Measurements from ENCODE around the gene RYR3.
A peak's percentile ranks its signal among the peaks of the same experiment; 100 is the strongest.

RYR3 gene

DNA sequence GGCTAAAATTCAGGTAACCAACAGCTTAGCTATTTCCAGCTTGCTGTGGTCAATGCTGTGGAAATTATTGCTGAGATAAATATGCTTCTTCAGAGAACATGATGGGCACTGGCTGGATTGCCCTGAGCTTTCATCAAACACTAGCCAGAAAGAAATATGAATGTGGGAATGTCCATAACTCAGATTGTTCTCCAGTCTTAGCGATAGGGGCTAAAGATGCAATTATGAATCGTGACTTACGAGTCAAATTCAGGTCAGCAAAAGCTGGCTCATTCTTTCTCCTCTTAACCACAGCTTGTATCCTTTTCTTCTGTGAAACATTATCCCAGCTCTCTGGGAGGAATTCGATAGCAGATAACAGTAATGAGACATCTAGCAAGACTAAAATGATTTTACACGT, 307.6 kb downstream of the RYR3 start:
- Histone ChIP-seq H3K36me3 (ENCODE audit: control insufficient read depth in 4 of 4, insufficient read depth in 4 of 4, low read length in 3 of 4) (no peaks in the 10 kb centered on the region), H3K27me3 (replicated peaks in 2 of 5; ENCODE audit: control insufficient read depth in 4 of 5, insufficient read depth in 5 of 5, low read length in 4 of 5) (peaks cover 0 to 9% (median 0%) of the 10 kb centered on the region in 5 experiments), H3K4me1 (ENCODE audit: control extremely low read depth in 1 of 4, control insufficient read depth in 4 of 4, insufficient read depth in 4 of 4, low read length in 3 of 4) (peaks cover 0 to 5% (median 0%) of the 10 kb centered on the region in 4 experiments), H3K27ac (ENCODE audit: insufficient read depth in 1 of 2, low read depth in 1 of 2, low read length in 2 of 2, poor library complexity in 1 of 2, severe bottlenecking in 2 of 2) (no peak overlapping the region), H3K4me3 (ENCODE audit: control insufficient read depth in 1 of 7, extremely low read depth in 1 of 7, insufficient read depth in 4 of 7, low read depth in 2 of 7, low read length in 6 of 7) (no peak overlapping the region), H3K9me3 (ENCODE audit: control extremely low read depth in 1 of 5, control insufficient read depth in 4 of 5, insufficient read depth in 2 of 5, low read depth in 1 of 5, low read length in 4 of 5) (no peaks in the 10 kb centered on the region)
- POLR2A ChIA-PET: no interaction called here
- DNase-seq: no peak
- CTCF ChIA-PET: interaction anchor here (1.0 kb wide), 1 partner anchor 45 kb away, joined by 3 read pairs; no protein-coding TSS in a partner anchor
- WGBS (ENCODE audit: insufficient coverage): 100% methylated on average over 5 of the region's 5 CpGs

DNA sequence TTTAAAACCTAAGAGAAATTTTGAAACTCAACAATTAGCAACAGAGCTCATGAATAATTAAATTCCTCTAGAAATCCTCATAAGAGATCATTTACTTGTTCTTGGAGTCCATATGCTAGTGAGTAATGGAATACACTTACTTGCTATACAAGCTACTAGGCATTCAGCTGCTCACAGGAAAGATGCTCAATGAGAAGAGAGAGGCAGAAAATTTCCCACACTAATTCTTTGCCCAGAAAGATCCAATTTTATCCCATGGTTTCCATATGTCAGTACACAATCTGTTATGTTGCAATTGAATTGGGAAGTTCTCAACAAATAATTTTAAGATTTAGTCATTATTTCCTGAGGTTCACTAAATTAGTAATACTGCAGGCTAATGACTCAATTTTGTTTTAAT, 310.4 kb downstream of the RYR3 start:
- H3K36me3 ChIP-seq (ENCODE audit: control insufficient read depth in 4 of 4, insufficient read depth in 4 of 4, low read length in 3 of 4): no peaks in the 10 kb centered on the region
- ChIA-PET POLR2A (interaction anchor here (0.6 kb wide), 1 partner anchor 701 kb away, joined by 5 read pairs; no protein-coding TSS in a partner anchor), CTCF (no interaction called here)
- H3K4me1 ChIP-seq (ENCODE audit: control extremely low read depth in 1 of 4, control insufficient read depth in 4 of 4, insufficient read depth in 4 of 4, low read length in 3 of 4): peaks cover 0 to 5% (median 0%) of the 10 kb centered on the region in 4 experiments
- H3K27ac ChIP-seq (ENCODE audit: insufficient read depth in 1 of 2, low read depth in 1 of 2, low read length in 2 of 2, poor library complexity in 1 of 2, severe bottlenecking in 2 of 2): no peak overlapping the region
- peaks cover 0 to 12% (median 0%) of the 10 kb centered on the region in 5 experiments for H3K27me3 ChIP-seq (replicated peaks in 2 of 5; ENCODE audit: control insufficient read depth in 4 of 5, insufficient read depth in 5 of 5, low read length in 4 of 5)
- no peak for DNase-seq
- no peak overlapping the region for H3K4me3 ChIP-seq (ENCODE audit: control insufficient read depth in 1 of 7, extremely low read depth in 1 of 7, insufficient read depth in 4 of 7, low read depth in 2 of 7, low read length in 6 of 7)
- no peaks in the 10 kb centered on the region for H3K9me3 ChIP-seq (ENCODE audit: control extremely low read depth in 1 of 5, control insufficient read depth in 4 of 5, insufficient read depth in 2 of 5, low read depth in 1 of 5, low read length in 4 of 5)

DNA sequence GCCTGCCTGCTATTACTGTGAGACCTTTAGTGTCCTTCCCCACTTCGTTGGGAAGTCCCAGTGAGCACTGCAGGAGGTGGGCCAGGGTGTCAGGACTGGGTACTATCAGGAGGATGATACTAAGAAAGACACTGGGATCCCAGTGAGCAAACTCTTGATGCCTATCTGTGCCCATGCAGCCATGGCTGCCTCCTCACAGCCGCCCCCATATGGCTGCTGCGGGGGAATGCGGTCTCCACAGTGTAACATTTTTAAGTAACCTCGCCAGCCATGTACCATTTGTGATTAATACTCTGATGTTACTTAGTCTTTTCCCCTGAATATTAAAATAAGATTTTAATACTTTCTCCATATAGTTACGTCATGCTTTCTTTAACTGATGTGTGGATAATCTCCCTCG, 312.2 kb downstream of the RYR3 start:
- H3K36me3 ChIP-seq (ENCODE audit: control insufficient read depth in 4 of 4, insufficient read depth in 4 of 4, low read length in 3 of 4): no peaks in the 10 kb centered on the region

DNA sequence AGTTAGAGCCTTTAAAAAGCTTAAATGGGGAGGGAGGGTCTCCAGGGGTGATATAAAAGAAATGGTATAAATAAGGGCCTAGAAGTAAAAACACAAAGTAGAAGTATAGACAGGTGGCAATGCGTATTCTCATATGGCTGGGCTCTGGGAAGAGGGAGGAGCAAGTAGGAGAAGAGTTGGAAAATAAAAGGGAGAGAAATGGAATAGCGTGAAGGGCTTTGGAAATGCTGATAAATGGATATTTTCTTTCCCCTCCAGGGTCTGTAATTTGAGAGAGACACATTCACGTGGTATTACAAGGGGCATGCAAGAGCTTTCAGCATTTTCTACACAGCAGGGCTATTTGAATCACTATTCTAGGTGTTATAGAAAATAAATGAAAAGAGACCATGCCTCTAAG, 313.7 kb downstream of the RYR3 start:
- H3K27ac ChIP-seq (ENCODE audit: insufficient read depth in 1 of 2, low read depth in 1 of 2, low read length in 2 of 2, poor library complexity in 1 of 2, severe bottlenecking in 2 of 2): no peak overlapping the region
- ChIA-PET POLR2A (no interaction called here), CTCF (interaction anchor here (0.9 kb wide), 1 partner anchor 56 kb away, joined by 3 read pairs; no protein-coding TSS in a partner anchor)

More for the DNA sequence above, 312.2 kb downstream of the RYR3 start:
- peaks cover 0 to 1% (median under 1%) of the 10 kb centered on the region in 4 experiments for H3K4me1 ChIP-seq (ENCODE audit: control extremely low read depth in 1 of 4, control insufficient read depth in 4 of 4, insufficient read depth in 4 of 4, low read length in 3 of 4)
- H3K4me3 ChIP-seq (ENCODE audit: control insufficient read depth in 1 of 7, extremely low read depth in 1 of 7, insufficient read depth in 4 of 7, low read depth in 2 of 7, low read length in 6 of 7): no peak overlapping the region
- ChIA-PET POLR2A (no interaction called here), CTCF (no interaction called here)
- H3K27me3 ChIP-seq (replicated peaks in 2 of 5; ENCODE audit: control insufficient read depth in 4 of 5, insufficient read depth in 5 of 5, low read length in 4 of 5): peaks cover 0 to 7% (median 0%) of the 10 kb centered on the region in 5 experiments
- no peak overlapping the region for H3K27ac ChIP-seq (ENCODE audit: insufficient read depth in 1 of 2, low read depth in 1 of 2, low read length in 2 of 2, poor library complexity in 1 of 2, severe bottlenecking in 2 of 2)
- 83% methylated on average over 2 of the region's 7 CpGs for WGBS (ENCODE audit: insufficient coverage)
- DNase-seq: no peak
- H3K9me3 ChIP-seq (ENCODE audit: control extremely low read depth in 1 of 5, control insufficient read depth in 4 of 5, insufficient read depth in 2 of 5, low read depth in 1 of 5, low read length in 4 of 5): no peaks in the 10 kb centered on the region

DNA sequence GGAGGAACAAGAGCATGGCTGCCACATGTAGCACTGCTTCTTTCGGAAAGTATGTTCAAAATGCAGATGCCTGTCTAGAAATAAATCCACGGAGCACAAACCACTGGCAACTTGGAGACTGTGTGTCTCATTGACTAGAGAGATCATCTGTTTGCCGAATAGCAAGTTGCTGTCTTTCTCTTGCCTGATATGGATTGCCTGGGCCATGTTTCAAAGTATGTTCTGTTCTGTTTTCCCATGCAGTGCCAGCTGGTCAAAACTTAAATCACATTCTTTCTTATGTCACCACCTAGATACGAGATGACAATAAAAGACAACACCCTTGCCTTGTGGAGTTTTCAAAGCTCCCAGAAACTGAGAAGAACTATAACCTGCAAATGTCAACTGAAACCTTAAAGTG, 318.9 kb downstream of the RYR3 start:
- 96% methylated on average over 3 of the region's 4 CpGs for WGBS (ENCODE audit: insufficient coverage)
- ChIA-PET CTCF (interaction anchor here (3.2 kb wide), 1 partner anchor 11 kb away, joined by 7 read pairs; no protein-coding TSS in a partner anchor), POLR2A (interaction anchor here (0.7 kb wide), 1 partner anchor 319 kb away, joined by 4 read pairs; the partner anchor contains the start of gene RYR3)
- DNase-seq: no peak
- Histone ChIP-seq H3K27ac (ENCODE audit: insufficient read depth in 1 of 2, low read depth in 1 of 2, low read length in 2 of 2, poor library complexity in 1 of 2, severe bottlenecking in 2 of 2) (no peak overlapping the region), H3K27me3 (replicated peaks in 2 of 5; ENCODE audit: control insufficient read depth in 4 of 5, insufficient read depth in 5 of 5, low read length in 4 of 5) (no peaks in the 10 kb centered on the region), H3K9me3 (ENCODE audit: control extremely low read depth in 1 of 5, control insufficient read depth in 4 of 5, insufficient read depth in 2 of 5, low read depth in 1 of 5, low read length in 4 of 5) (no peaks in the 10 kb centered on the region), H3K36me3 (ENCODE audit: control insufficient read depth in 4 of 4, insufficient read depth in 4 of 4, low read length in 3 of 4) (no peaks in the 10 kb centered on the region), H3K4me1 (ENCODE audit: control extremely low read depth in 1 of 4, control insufficient read depth in 4 of 4, insufficient read depth in 4 of 4, low read length in 3 of 4) (peaks cover 0 to 9% (median 3%) of the 10 kb centered on the region in 4 experiments), H3K4me3 (ENCODE audit: control insufficient read depth in 1 of 7, extremely low read depth in 1 of 7, insufficient read depth in 4 of 7, low read depth in 2 of 7, low read length in 6 of 7) (no peak overlapping the region)

More for the DNA sequence above, 313.7 kb downstream of the RYR3 start:
- H3K4me3 ChIP-seq (ENCODE audit: control insufficient read depth in 1 of 7, extremely low read depth in 1 of 7, insufficient read depth in 4 of 7, low read depth in 2 of 7, low read length in 6 of 7): no peak overlapping the region
- no peak for DNase-seq
- H3K27me3 ChIP-seq (replicated peaks in 2 of 5; ENCODE audit: control insufficient read depth in 4 of 5, insufficient read depth in 5 of 5, low read length in 4 of 5): peaks cover 0 to 7% (median 0%) of the 10 kb centered on the region in 5 experiments
- H3K4me1 ChIP-seq (ENCODE audit: control extremely low read depth in 1 of 4, control insufficient read depth in 4 of 4, insufficient read depth in 4 of 4, low read length in 3 of 4): peaks cover 0 to 9% (median 3%) of the 10 kb centered on the region in 4 experiments
- no peaks in the 10 kb centered on the region for H3K9me3 ChIP-seq (ENCODE audit: control extremely low read depth in 1 of 5, control insufficient read depth in 4 of 5, insufficient read depth in 2 of 5, low read depth in 1 of 5, low read length in 4 of 5)
- 94% methylated on average over 2 of the region's 3 CpGs for WGBS (ENCODE audit: insufficient coverage)
- H3K36me3 ChIP-seq (ENCODE audit: control insufficient read depth in 4 of 4, insufficient read depth in 4 of 4, low read length in 3 of 4): no peaks in the 10 kb centered on the region

DNA sequence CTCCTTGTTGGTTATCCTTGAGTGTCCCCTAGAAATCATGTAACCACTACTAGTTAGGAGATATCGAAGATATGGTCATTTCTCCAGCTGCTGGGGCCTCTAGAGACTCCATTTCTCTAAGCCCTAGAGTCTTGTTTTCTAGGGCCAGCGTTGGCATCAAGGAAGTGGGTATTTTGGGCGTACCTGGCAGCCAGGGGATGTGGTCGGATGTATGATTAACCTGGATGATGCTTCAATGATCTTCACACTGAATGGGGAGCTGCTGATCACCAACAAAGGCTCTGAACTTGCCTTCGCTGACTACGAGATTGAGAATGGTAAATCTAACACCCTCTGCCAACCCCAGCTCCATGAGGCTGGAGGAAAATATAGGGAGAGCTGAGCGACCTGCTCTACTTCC, 325.5 kb downstream of the RYR3 start:
- 89% methylated on average over 5 of the region's 7 CpGs for WGBS (ENCODE audit: insufficient coverage)
- no peak for DNase-seq
- ChIA-PET POLR2A (no interaction called here), CTCF (interaction anchor here (1.0 to 1.3 kb wide), 3 partner anchors 8 to 326 kb away, joined by 3 read pairs; no protein-coding TSS in a partner anchor)
- Histone ChIP-seq H3K4me3 (ENCODE audit: control insufficient read depth in 1 of 7, extremely low read depth in 1 of 7, insufficient read depth in 4 of 7, low read depth in 2 of 7, low read length in 6 of 7) (no peak overlapping the region), H3K27ac (ENCODE audit: insufficient read depth in 1 of 2, low read depth in 1 of 2, low read length in 2 of 2, poor library complexity in 1 of 2, severe bottlenecking in 2 of 2) (no peak overlapping the region), H3K27me3 (replicated peaks in 2 of 5; ENCODE audit: control insufficient read depth in 4 of 5, insufficient read depth in 5 of 5, low read length in 4 of 5) (no peaks in the 10 kb centered on the region), H3K36me3 (ENCODE audit: control insufficient read depth in 4 of 4, insufficient read depth in 4 of 4, low read length in 3 of 4) (no peaks in the 10 kb centered on the region), H3K4me1 (ENCODE audit: control extremely low read depth in 1 of 4, control insufficient read depth in 4 of 4, insufficient read depth in 4 of 4, low read length in 3 of 4) (peaks cover 4 to 40% (median 19%) of the 10 kb centered on the region in 4 experiments), H3K9me3 (ENCODE audit: control extremely low read depth in 1 of 5, control insufficient read depth in 4 of 5, insufficient read depth in 2 of 5, low read depth in 1 of 5, low read length in 4 of 5) (no peaks in the 10 kb centered on the region)

DNA sequence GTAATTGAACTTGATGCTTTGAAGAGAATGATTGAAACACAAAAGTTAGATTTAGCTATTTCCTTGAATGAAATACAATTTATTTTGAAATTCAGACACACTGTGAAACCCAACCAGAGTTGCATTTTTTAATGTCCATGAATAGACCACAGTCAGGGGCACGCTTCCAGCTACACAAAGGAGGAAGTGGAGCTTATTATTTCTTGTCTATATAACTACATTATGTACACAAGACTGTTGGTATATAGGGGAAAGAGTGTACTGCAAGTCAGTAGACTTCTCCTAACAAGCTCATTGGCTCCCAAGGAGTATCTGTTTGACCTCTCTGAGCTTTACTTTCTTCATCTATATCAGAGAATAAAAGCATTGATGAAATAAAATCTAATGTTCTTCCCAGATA, 326.2 kb downstream of the RYR3 start:
- Histone ChIP-seq H3K27me3 (replicated peaks in 2 of 5; ENCODE audit: control insufficient read depth in 4 of 5, insufficient read depth in 5 of 5, low read length in 4 of 5) (no peaks in the 10 kb centered on the region), H3K36me3 (ENCODE audit: control insufficient read depth in 4 of 4, insufficient read depth in 4 of 4, low read length in 3 of 4) (no peaks in the 10 kb centered on the region), H3K27ac (ENCODE audit: insufficient read depth in 1 of 2, low read depth in 1 of 2, low read length in 2 of 2, poor library complexity in 1 of 2, severe bottlenecking in 2 of 2) (no peak overlapping the region), H3K4me3 (ENCODE audit: control insufficient read depth in 1 of 7, extremely low read depth in 1 of 7, insufficient read depth in 4 of 7, low read depth in 2 of 7, low read length in 6 of 7) (no peak overlapping the region), H3K4me1 (ENCODE audit: control extremely low read depth in 1 of 4, control insufficient read depth in 4 of 4, insufficient read depth in 4 of 4, low read length in 3 of 4) (peaks cover 4 to 40% (median 20%) of the 10 kb centered on the region in 4 experiments), H3K9me3 (ENCODE audit: control extremely low read depth in 1 of 5, control insufficient read depth in 4 of 5, insufficient read depth in 2 of 5, low read depth in 1 of 5, low read length in 4 of 5) (no peaks in the 10 kb centered on the region)
- CTCF ChIA-PET: interaction anchor here (0.9 to 1.3 kb wide), 5 partner anchors 9 to 327 kb away, joined by 3 read pairs; no protein-coding TSS in a partner anchor
- peak in 2 of 3 donors; percentile 54 to 64 for DNase-seq
- WGBS (ENCODE audit: insufficient coverage): no CpG with 5 or more reads among the region's 1 CpG
- POLR2A ChIA-PET: no interaction called here
